H1 (cell line): ENCODE results near the gene LDLRAD4. TPM values are rescaled to one million over a fixed set of nuclear protein-coding genes. Genes with fewer than 3 reads are reported as not detected.

Experiments
- ATF3 ChIP-seq: IDR thresholded peaks from 2 replicates; pipeline ENCODE4 v1.6.1; 2011; ENCODE audit warnings: low read depth, mild to moderate bottlenecking, low read length; ENCODE audit not compliant: insufficient read depth
- CHD7 ChIP-seq: fragments of 300-600 bp; sonication (generic); IDR thresholded peaks from 2 replicates; pipeline ENCODE4 v1.7.1; 2012; ENCODE audit warnings: low read length, moderate library complexity, mild to moderate bottlenecking, inconsistent platforms; ENCODE audit not compliant: insufficient replicate concordance
- POU5F1 ChIP-seq: IDR thresholded peaks from 2 replicates; pipeline ENCODE4 v1.6.1; 2011; ENCODE audit warnings: low read depth, mild to moderate bottlenecking, low read length, moderate library complexity
- SP1 ChIP-seq: IDR thresholded peaks from 2 replicates; pipeline ENCODE4 v1.6.1; 2011; ENCODE audit warnings: low read depth, low read length
- TCF12 ChIP-seq: IDR thresholded peaks from 2 replicates; pipeline ENCODE4 v1.6.1; 2011; ENCODE audit warnings: low read depth, mild to moderate bottlenecking, low read length
- polyA plus RNA-seq, 7 experiments: library from polyadenylated mRNA; depleted of rRNA in 3 of 7; stranded (reverse) in 5 of 7; unstranded in 2 of 7; fragments of >200 nt in 5 of 7; fragments of 200-250 nt in 2 of 7; gene quantifications; 1 replicate in 5 of 7; 2 replicates in 1 of 7; 4 replicates in 1 of 7; pipeline versions ENCODE4 v1.2.1 to v1.2.3, GENCODE V29; 2011 to 2013; ENCODE audit warnings: missing spikeins in 2 of 7, mixed read lengths in 2 of 7
- total RNA-seq: library from RNA; stranded (reverse); fragmentation: NEBNext Ultra II Directional; extraction: Animal tissue kit (Norgen Biotek cat#: 25700); gene quantifications from 2 replicates; pipeline ENCODE4 v1.2.1, GENCODE V29; 2021

Gene LDLRAD4
- total and polyA plus RNA-seq, 2 of the 8 experiments (the other 6 are each of a cell fraction or from before 2014, with no cell fraction given), result 0.77 to 1.4 TPM

- no peak for TF ChIP-seq CHD7
- no peak for TF ChIP-seq ATF3
- TF ChIP-seq SP1, result no peak
- no peak for TF ChIP-seq TCF12
- no peak for TF ChIP-seq POU5F1
These were observed 294.5 kb downstream of the LDLRAD4 start (continued) for GRCh38 chr18:13513021-13513420.
